Uterus (tissue), 2 donors: ENCODE results near the gene WNK1.

Experiments used
- POLR2A ChIP-seq, 2 donors: fragments of 450-650 bp; IDR thresholded peaks; one replicate each; pipeline ENCODE4 v1.6.1; 2016; ENCODE audit warnings: antibody characterized with exemption in 2 of 2, mild to moderate bottlenecking in 1 of 2, moderate library complexity in 1 of 2
- TF ChIP-seq, protein P1 (sequence below), 4 experiments: fragments of 200-600 bp in 2 of 4; fragments of 450-650 bp in 2 of 4; sonication (generic) in 2 of 4; IDR thresholded peaks; one replicate each; pipeline ENCODE4 v1.5.1; 2016 to 2019; ENCODE audit warnings: antibody characterized with exemption in 4 of 4, mild to moderate bottlenecking in 2 of 4, moderate library complexity in 1 of 4

DNA sequence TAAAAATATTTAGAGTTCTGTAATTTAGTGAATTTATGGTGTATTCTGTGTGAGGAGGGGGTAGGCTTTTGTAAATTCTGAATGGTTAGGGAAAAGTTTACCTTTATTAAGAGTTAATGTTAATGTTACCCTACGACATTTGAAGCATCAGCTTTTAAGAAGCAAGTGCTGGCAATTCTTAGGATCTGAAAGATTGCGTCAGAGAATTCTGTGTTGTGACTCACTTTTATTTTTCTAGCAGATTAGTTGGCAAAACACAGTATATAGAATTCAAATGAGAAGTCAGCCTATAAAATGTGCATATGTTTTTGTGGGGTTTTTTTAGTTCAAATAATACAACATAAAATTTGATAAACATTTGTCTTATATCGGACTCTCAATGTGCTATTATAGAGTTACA is 99.5 kb downstream of the WNK1 start:
- no peak for TF ChIP-seq POLR2A (IDR thresholded peaks at IDR 0.05)
- TF ChIP-seq, protein P1, sequence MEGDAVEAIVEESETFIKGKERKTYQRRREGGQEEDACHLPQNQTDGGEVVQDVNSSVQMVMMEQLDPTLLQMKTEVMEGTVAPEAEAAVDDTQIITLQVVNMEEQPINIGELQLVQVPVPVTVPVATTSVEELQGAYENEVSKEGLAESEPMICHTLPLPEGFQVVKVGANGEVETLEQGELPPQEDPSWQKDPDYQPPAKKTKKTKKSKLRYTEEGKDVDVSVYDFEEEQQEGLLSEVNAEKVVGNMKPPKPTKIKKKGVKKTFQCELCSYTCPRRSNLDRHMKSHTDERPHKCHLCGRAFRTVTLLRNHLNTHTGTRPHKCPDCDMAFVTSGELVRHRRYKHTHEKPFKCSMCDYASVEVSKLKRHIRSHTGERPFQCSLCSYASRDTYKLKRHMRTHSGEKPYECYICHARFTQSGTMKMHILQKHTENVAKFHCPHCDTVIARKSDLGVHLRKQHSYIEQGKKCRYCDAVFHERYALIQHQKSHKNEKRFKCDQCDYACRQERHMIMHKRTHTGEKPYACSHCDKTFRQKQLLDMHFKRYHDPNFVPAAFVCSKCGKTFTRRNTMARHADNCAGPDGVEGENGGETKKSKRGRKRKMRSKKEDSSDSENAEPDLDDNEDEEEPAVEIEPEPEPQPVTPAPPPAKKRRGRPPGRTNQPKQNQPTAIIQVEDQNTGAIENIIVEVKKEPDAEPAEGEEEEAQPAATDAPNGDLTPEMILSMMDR (IDR thresholded peaks at IDR 0.05) = no peak
